HEK293T (cell line): ENCODE data around the gene EML5.
A peak's percentile ranks its signal among the peaks of the same experiment; 100 is the strongest.
"Not testable (repeated sequence)": the region's sequence is repeated elsewhere in the genome, so short reads cannot be mapped to it uniquely, and the experiment has no call there.

Source experiments
- CTCF ChIA-PET: fragments of 350-600 bp; formaldehyde crosslinking; extraction: SDS; loops from one replicate; lab custom pipeline; 2021; ENCODE audit warnings: antibody characterized with exemption, inconsistent platforms; lab: Yijun Ruan, JAX
- POLR2A ChIA-PET: fragments of 350-600 bp; formaldehyde crosslinking; extraction: SDS; loops from one replicate; lab custom pipeline; 2020; ENCODE audit warnings: antibody characterized with exemption, inconsistent platforms; lab: Yijun Ruan, JAX
- DNase-seq: peaks from one replicate; pipeline ENCODE4 v3.0.0; 2012; ENCODE audit warnings: mixed read lengths; ENCODE audit errors: extremely low spot score
- ARNT ChIP-seq: fragments of 450-650 bp; IDR thresholded peaks from 2 replicates; pipeline ENCODE4 v1.6.1; 2017; ENCODE audit warnings: mild to moderate bottlenecking
- BHLHE40 ChIP-seq: fragments of 450-650 bp; IDR thresholded peaks from 2 replicates; pipeline ENCODE4 v1.6.1; 2016; ENCODE audit warnings: mild to moderate bottlenecking, moderate library complexity, borderline replicate concordance
- CTBP1 ChIP-seq: fragments of 450-650 bp; IDR thresholded peaks from 2 replicates; pipeline ENCODE4 v1.6.1; 2016; ENCODE audit warnings: borderline replicate concordance
- ELF4 ChIP-seq: fragments of 450-650 bp; IDR thresholded peaks from 2 replicates; pipeline ENCODE4 v1.6.1; 2017; ENCODE audit warnings: antibody characterized with exemption
- FOXA1 ChIP-seq: fragments of 450-650 bp; IDR thresholded peaks from 2 replicates; pipeline ENCODE4 v1.6.1; 2016; ENCODE audit warnings: mild to moderate bottlenecking
- FOXK2 ChIP-seq: fragments of 450-650 bp; IDR thresholded peaks from 2 replicates; pipeline ENCODE4 v1.6.1; 2016; ENCODE audit warnings: mild to moderate bottlenecking
- FOXM1 ChIP-seq: fragments of 450-650 bp; IDR thresholded peaks from 2 replicates; pipeline ENCODE4 v1.6.1; 2017; ENCODE audit warnings: mild to moderate bottlenecking, borderline replicate concordance
- HDGF ChIP-seq: fragments of 450-650 bp; IDR thresholded peaks from 2 replicates; pipeline ENCODE4 v1.6.1; 2017; ENCODE audit warnings: antibody characterized with exemption, borderline replicate concordance
- L3MBTL2 ChIP-seq: fragments of 450-650 bp; conservative IDR thresholded peaks from 2 replicates; pipeline ENCODE4 v1.6.1; 2016; ENCODE audit warnings: mild to moderate bottlenecking
- LEF1 ChIP-seq: fragments of 450-650 bp; IDR thresholded peaks from 2 replicates; pipeline ENCODE4 v1.6.1; 2017; ENCODE audit warnings: mild to moderate bottlenecking, borderline replicate concordance
- NFRKB ChIP-seq: fragments of 450-650 bp; IDR thresholded peaks from 2 replicates; pipeline ENCODE4 v1.6.1; 2016; ENCODE audit warnings: mild to moderate bottlenecking, moderate library complexity
- PKNOX1 ChIP-seq: fragments of 450-650 bp; IDR thresholded peaks from 2 replicates; pipeline ENCODE4 v1.6.1; 2016
- SP1 ChIP-seq: fragments of 450-650 bp; IDR thresholded peaks from 2 replicates; pipeline ENCODE4 v1.6.1; 2017
- SUZ12 ChIP-seq: fragments of 450-650 bp; IDR thresholded peaks from 2 replicates; pipeline ENCODE4 v1.6.1; 2016; ENCODE audit warnings: mild to moderate bottlenecking
- TARDBP ChIP-seq: fragments of 450-650 bp; IDR thresholded peaks from 2 replicates; pipeline ENCODE4 v1.6.1; 2016
- ZNF384 ChIP-seq: fragments of 450-650 bp; IDR thresholded peaks from 2 replicates; pipeline ENCODE4 v1.6.1; 2016

EML5 gene

DNA sequence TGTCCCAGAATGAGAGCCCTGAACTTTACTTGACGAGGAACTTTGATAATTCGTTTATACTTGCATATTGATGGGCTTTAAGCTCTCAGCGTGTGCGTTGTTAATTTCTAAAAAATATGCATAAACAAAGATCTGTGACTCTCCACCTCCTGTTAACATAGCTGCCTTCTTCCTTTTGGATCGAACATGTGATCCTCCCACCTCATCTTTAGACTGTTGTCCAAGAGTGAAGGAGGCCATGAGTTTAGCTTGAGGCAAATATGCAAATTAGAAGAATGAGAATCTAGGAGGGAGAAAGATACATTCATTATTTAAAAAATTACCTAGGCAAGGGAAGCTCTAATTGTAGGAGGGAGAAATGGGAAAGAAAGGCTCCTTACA is 32.3 kb upstream of the EML5 start:
- no peak for TF ChIP-seq BHLHE40
- TF ChIP-seq FOXA1: no peak
- TF ChIP-seq LEF1: no peak
- no peak for TF ChIP-seq PKNOX1
- no peak for TF ChIP-seq FOXK2
- TF ChIP-seq SP1: no peak
- TF ChIP-seq CTBP1: no peak
- no peak for TF ChIP-seq NFRKB
- no peak for TF ChIP-seq HDGF
- POLR2A ChIA-PET: interaction anchor here (0.8 to 1.6 kb wide), 8 partner anchors 9 to 157 kb away, joined by 3 to 11 read pairs (median 4); partner anchors contain the start of gene EML5
- CTCF ChIA-PET: interaction anchor here (0.6 kb wide), 1 partner anchor 570 kb away, joined by 3 read pairs; no protein-coding TSS in a partner anchor
- DNase-seq: no peak

DNA sequence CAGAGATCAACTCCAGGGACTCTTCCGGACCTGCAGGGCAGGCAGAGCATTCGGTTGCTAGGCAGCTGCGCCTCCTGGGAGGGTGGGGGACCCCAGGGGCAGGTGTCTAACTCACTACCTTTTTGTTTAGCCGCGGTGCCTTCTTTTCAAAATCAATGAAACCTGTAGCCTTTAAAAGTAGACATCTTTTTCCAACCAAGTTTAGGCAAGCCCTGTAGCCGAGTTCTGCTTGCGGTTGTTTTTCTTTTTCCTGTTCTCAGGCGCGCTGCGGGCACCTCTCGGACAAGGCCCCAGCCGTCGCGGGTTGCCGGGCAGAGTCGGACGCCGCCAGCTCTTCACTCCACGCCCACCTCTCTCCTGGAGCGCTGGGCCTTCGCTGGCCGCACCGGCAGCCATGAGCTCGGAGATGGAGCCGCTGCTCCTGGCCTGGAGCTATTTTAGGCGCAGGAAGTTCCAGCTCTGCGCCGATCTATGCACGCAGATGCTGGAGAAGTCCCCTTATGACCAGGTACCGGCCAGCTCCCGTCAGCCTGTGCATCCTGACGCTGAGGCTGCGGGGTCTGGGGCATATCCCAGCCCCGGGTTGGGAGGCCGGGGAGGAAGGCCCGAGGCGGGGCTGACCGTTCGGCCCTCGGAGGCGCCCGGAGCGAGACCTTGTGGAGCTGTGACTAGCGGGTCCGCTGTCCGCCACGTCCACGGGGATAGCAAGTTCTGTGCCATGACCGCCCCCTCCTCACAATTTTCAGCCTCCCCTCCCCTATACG is 31.7 kb upstream of the EML5 start, which contains the start of gene TTC8:
Gene TTC8, plus strand, starts transcription at position 338 of the 764 bp plus-strand sequence. Its CDS starts 57 bp downstream, at position 395.
- POLR2A ChIA-PET: interaction anchor here (0.7 to 1.6 kb wide), 10 partner anchors 10 to 157 kb away, joined by 3 to 11 read pairs (median 4); partner anchors contain the start of gene EML5
- CTCF ChIA-PET: interaction anchor here (0.5 kb wide), 1 partner anchor 173 kb away, joined by 8 read pairs; no protein-coding TSS in a partner anchor
- no peak for TF ChIP-seq FOXA1
- TF ChIP-seq LEF1: no peak
- TF ChIP-seq HDGF: 0 out of 2 replicates have a peak, but pooled peaks have one; percentile 24
- DNase-seq: peak; percentile 91

DNA sequence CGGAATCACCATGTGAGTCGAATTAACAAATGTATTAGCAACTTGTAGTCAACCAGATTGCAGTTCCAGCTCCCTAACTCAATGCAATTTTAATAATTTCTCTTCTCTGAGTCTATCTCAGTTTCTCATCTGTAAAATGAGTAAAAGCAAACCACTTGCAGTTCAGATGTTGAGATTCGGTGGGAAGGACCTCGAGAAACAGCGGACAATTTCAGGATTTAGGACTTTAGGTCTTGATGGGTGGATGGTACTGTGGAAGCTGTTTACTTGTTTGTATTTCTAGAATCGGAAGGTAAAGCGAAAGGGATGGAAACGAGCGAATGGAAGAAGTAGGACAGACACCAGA is 31.2 kb upstream of the EML5 start:
- TF ChIP-seq PKNOX1 (no peak), L3MBTL2 (no peak), SUZ12 (no peak), FOXA1 (no peak), HDGF (no peak), ELF4 (no peak), FOXM1 (no peak), BHLHE40 (no peak), ARNT (no peak), TARDBP (no peak), SP1 (no peak), CTBP1 (no peak), ZNF384 (no peak), NFRKB (no peak), FOXK2 (no peak), LEF1 (no peak)
- POLR2A ChIA-PET: interaction anchor here (0.7 to 1.6 kb wide), 6 partner anchors 12 to 31 kb away, joined by 4 to 11 read pairs (median 5); partner anchors contain the start of gene EML5
- no peak for DNase-seq
- CTCF ChIA-PET: no interaction called here

GRCh38 chr14:88821888-88822287 is 29.1 kb upstream of the EML5 start:
- ChIA-PET CTCF (no interaction called here), POLR2A (no interaction called here)
- no peak for TF ChIP-seq NFRKB
- no peak for TF ChIP-seq FOXK2
- TF ChIP-seq SUZ12: no peak
- TF ChIP-seq L3MBTL2: no peak
- TF ChIP-seq FOXM1: no peak
- no peak for TF ChIP-seq ARNT
- no peak for TF ChIP-seq ELF4
- TF ChIP-seq SP1: no peak
- no peak for TF ChIP-seq FOXA1
- TF ChIP-seq HDGF: no peak
- no peak for TF ChIP-seq TARDBP
- no peak for TF ChIP-seq PKNOX1
- no peak for TF ChIP-seq CTBP1
- TF ChIP-seq BHLHE40: no peak
- no peak for TF ChIP-seq ZNF384
- no peak for TF ChIP-seq LEF1
- no peak for DNase-seq

DNA sequence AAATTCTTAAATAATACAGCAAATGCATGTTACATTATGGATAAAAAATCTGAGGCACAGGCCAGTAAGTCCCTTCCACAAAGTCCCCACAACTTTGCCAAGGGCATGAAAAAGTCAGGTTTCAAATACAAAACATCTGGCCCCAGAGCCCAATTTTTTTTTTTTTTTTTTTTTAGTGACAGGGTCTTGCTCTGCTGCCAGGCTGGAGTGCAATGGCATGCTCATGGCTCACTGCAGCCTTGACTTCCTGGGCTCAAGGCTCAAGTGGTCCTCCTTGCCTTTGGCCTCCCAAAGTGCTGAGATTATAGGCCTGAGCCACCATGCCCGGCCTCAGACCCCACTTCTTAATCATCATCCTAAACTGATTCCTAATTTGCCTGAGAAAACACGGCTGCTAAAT is 28.6 kb upstream of the EML5 start:
- no peak for DNase-seq
- TF ChIP-seq ELF4 (no peak), FOXA1 (no peak), ZNF384 (no peak), LEF1 (no peak)
- POLR2A ChIA-PET: no interaction called here
- CTCF ChIA-PET: no interaction called here

GRCh38 chr14:88819674-88820073 is 26.9 kb upstream of the EML5 start:
- POLR2A ChIA-PET, CTCF ChIA-PET, DNase-seq: not testable (repeated sequence)
